ENCODE data around the gene CACFD1.

The CACFD1 gene

DNA sequence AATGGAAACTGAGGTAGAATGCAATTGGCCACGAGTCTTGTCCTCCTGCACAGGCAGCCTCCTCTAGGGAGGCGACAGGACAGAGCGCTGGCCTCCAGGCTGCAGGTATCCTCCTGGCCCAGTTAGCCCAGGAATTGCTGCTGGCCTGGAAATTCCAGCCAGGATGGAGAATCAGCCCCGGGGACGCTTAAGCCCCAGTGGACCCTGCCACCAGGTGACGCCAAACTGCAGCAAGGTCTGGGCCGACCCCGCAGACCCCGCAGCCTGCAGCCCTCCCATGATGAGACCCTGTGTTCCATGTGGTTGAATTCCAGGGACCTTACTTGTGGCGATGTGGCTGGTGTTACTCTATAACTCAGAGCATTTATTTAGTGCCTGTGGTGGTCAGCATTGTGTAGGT, 7.3 kb downstream of the CACFD1 start:
- no peak for DNase-seq

DNA sequence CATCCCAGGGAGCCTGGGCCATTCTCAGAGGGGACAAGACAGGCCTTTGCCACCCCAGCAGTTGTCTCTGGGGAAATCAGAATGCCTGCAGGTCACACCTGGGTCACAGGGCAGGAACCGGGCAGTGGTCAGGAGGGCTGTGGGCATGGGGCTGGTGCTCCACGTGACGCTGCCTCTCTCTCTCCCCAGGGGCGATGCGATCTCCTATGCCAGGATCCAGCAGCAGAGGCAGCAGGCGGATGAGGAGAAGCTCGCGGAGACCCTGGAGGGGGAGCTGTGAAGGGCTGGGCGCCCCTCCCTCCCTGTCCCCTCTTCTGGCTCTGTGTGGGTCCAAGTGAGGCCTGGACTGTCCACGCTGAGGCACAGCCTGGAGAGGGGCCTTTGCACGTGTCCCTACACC, 8.6 kb downstream of the CACFD1 start:
- no peak for DNase-seq

DNA sequence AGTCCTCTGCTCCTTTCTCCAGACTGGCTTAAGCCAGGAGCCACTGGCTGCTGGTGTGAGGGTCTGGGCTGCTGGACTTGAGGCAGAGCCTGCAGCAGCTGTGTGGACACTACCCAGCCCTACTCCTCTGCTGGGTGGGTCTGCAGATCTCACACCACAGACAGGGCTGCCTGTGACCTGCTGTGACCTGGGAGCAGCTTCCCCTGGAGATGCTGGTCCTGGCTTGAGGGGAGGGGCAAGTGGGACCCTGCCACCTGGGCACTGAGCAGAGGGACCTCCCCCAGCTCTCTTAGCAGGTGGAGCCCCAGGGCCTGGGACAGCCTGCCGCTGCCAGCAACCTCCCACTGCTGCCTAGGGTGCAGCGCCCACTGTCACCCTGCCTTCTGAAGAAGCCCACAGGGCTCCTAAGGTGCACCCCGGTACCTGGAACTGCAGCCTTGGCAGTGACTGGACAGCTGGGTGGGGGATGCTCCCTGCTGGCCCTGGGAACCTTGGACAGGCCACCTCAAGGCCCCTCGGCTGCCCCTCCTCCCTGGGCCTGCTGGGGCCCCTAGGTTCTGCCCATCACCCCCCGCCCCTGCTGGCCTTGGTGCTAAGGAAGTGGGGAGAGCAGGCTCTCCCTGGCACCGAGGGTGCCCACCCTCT, 9.1 kb downstream of the CACFD1 start:
- DNase-seq: no peak

DNA sequence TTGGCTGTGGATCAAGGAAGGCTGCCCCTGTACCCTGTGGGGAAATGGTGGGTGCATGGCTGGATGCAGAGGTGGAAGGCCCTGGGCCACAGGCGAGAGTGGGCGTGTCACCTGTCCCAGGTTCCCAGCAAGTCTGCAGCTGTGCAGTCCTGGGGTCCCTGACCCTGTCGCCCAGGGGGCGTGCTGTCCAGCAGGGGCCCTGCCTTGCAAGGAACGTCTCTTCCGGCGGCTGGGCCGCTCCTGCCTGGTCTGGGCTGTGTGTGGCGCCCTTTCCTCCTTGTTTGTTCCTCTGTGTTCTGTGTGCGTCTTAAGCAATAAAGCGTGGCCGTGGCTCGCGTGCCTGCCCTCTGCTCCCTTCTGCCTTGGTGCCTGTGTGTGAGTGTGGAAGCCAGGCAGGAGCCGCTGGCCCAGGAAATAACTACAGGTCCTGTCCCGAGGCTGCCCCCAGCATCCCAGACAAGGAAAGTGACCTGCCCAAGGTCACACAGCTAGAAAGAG, 10.7 kb downstream of the CACFD1 start:
- DNase-seq: no peak

DNA sequence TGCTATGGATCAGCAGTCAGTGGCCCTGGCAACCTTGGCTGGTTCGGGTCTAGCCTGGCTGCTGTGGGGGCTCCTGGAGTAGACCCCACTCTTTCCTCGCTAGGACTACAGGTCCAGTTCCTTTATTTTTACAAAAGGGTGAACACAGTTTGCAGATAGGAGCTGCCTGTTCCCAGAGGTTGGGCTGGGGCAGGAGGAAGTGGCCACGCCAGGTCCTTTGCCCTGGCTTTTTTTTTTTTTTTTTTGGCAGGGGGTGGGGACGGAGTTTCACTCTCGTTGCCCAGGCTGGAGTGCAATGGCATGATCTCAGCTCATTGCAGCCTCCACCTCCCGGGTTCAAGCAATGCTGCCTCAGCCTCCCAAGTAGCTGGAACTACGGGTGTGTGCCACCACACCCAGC, 11.2 kb downstream of the CACFD1 start:
- DNase-seq: no peak

DNA sequence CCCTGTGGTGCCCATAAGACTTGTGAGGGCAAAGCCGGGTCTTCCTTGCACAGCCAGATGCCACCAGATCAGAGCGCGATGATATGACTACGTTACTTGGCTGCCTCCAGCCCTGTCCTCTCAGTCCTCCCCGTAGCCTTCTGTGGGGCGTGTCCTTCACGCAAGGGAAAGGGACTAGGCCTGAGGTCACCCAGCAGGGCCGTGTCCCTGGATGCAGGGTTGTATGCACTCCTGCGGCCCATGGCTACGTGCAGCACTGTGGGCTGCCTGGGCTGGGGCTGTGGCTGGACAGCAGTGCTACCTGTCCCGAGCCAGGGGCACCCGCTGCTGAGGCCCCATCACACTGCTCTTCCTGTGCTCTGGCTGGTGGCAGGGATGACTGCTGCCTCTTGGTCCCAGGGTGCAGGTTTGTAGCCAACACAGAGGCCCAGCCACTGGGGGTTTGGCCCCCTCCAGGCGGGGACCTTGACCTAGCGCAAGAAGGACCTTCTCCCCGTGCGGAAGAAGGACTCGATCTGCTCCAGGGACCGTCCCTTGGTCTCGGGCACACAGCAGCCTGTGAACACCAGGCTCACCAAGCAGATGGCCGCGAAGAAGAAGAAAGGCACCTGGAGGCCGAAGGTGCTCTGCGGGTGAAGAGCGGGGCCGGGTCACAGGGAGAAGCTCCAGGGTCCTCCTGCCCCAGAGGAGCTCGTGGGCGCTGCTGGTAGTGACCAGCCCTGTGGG, 11.9 kb downstream of the CACFD1 start:
- DNase-seq: no peak

DNA sequence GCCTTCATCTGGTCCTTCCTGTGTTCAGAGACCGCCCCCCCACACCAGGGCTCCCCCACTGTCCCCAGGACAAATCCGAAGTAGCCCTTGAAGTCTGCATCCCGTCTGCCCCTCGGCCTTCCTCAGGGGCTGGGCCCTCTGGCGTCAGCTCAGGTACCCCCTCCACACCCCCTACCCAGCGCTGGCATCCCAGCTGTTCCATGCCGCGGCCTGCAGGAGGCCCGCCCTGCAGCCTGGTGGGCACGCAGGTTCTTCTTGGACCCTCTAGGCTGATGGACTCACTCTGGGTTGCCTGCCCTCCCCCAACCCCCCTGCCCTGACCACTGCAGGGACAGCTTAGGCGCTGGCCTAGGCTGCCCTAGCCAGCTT, 12.5 kb downstream of the CACFD1 start:
- no peak for DNase-seq

DNA sequence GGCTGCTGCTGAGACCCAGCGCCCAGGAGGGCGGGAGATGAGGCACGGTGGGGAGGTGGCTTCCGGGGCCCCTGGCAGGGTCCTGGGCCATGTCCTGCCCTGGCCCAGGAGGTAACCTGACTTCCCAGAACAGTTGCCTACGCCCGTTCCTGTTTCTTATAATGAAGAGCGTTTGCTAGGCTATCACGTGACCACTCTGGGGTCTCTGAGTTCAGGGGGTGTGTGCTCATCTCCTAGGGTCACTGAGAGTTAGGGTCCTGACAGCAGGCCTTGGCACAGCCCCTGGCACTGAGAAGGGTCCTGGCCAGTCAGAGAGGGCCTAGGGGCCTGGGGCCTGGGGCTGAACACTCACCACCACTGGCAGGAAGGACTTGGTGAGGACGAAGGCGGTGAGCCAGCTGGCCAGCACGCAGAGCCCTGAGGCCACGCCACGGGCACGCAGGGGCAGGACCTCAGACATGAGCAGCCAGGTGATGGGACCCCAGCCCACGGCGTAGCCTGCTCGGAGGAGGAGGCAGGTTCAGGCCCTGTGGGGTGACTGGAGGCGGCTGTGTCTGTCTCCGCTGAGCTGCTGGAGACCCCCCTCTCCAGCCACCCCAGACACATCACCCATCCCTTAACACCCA, 13.1 kb downstream of the CACFD1 start:
- no peak for DNase-seq

DNA sequence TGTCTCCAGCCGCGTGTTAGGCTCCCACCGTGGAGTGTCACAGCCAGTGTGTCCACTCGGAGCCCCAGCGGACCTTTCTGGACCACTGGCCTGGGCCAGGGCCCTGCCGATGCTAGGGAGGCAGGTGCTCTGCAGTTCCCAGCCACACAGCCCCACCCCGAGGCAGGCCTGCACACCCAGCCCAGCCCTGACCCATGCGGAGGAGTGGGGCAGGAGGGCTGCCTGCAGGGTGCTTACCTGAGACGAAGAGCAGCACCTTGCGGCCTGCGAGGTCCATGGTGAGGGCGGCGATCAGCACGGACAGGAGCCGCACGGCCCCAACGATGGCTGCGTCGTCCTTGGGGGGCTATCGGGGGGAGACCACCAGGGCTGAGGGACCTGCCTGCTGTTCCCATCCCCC, 14.0 kb downstream of the CACFD1 start:
- no peak for DNase-seq

DNA sequence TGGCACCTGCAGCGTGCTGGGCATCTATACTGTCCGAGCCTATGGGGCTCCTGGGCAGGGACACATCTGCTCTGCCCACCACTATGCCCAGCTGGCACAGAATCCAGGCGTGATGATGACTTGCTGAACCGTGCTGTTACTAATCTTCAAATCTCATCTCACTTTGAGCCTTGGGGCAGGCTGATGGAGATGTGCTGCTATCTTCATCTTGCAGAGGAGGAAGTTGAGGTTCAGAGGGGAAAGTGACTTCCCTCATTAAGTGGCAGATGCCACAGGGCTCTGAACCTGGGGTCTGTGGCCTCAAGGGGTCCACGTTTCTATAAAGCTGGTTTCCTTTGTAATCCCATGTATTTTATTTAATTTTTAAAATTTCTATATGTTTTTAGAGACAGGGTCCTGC, 14.4 kb downstream of the CACFD1 start:
- DNase-seq: no peak

DNA sequence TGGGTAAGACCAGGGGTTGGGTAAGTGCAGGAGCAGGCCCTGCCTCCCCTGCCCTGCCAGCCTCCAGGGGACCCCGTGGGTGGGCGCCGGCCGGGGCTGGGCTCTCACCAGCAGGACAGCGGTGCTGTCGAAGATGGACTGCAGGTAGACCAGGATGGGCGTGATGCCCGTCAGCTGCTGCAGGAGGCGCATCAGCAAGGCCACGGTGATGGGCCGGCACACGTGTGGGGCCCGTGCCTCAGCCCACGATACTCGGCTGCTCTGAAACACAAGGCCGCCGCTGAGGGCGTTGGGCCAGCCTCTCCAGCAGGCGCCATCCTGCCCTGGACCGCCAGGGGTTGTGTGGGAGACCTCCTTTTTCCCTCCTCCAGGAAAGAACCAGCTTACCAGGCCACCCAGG, 15.1 kb downstream of the CACFD1 start:
- DNase-seq: no peak

DNA sequence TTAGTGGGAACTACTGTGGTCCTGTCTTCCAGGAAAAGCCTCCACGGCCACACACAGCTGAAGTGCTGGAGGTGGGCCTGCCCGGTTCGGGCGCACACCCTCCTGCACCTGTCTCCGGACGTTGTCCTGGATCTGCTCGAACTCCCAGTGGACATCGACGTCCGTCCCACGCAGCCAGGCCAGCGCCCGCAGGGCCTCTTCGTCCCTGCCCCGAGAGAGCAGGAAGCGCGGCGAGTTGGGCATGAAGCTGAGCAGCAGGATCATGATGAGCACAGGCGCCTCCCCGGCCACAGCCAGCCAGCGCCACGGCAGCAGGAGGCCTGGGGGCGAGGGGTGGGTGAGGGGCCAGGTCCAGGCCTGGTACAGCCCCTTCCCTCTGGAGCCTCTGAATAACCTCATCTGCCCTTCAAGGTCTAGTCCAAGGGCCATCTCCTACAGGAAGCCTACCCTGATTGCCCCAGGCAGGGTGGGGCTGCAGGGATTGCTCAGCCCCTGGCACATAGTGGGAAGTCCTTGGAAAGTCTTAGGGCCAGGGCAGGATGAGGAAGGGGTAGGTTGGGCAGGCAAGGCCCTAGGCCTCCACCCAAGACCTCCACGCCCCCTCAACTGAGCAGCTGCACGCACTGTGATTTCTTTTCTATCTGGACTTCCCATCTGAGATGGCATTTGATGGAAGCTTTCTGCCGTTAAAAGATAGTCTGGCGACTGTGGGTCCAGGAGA, 15.7 kb downstream of the CACFD1 start:
- no peak for DNase-seq

DNA sequence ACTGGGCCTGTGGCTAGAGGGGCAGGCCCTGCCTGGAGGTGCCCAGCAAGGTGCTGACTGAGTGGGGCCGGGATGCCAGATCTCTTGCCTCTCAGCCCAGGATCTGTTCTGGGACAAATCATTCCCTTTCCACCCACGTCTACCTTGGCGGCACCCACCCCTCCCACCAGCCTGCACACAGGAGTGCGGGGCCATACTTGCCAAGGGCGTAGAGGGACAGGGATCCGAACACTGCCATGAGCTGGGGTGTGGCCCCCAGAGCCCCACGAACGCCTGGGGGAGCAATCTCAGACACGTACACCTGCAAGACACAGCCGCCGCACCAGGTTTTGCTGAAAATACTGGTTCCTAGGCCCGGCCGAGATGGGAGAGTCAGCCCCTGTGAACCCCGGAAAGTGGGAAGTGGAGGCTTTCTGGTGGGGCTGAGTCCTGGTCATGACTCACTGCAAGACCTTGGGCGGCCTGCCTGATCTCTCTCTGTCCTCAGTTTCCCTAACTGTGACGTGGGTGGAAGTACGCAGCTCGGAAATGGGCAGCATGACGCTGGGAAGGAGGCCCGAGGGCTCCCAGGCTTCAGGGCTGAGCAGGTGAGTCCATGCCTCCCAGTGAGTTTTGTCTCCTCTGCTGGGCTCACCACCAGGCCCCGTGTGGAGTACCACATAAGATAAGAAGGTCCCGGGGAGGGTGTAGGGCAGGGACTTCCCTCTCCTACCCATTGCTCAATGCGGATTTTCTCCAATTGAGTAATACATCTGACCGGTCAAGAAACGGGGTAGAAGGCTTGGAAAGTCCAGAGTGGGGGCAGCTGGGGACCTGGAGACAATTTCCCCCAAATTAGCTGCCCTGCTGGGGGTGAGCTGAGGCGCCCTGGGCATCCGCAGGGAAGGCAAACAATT, 16.5 kb downstream of the CACFD1 start:
- no peak for DNase-seq

DNA sequence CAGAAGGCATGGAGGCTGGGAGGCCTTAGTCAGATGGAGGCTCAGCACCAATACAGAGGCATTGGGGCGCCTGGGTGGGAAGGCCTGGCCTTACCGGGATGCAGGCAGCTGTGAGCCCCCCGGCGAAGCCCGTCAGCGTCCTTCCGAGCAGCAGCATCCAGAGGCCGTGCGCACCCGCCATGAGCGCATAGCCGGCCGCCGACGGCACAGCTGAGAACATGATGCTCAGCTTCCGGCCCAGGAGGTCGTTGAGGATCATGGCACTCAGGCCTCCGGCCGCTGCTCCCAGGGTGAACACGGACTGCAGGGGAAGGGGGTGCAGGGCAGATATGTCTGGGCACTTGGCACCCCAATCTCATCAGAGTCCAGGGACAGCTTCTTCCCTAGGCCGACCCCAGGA, 17.2 kb downstream of the CACFD1 start:
- no peak for DNase-seq

DNA sequence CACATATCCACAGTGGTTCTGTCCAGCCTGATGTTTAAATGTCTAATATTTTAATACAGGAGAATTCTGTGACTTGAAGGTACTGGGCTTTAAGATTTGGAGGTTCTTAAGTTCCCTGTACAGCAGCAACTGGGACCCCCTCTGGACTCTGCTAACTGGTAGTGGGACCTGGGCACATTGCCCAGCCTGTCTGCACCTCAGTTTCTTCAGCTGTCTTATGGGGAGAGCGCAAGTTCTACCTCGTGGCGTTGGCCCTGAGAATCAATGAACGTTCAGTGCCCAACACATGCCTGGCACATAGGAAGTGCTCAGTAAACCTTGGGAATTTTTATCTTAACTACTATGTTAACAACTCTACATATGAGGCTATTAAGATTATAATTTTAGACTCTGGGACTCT, 17.7 kb downstream of the CACFD1 start:
- no peak for DNase-seq

DNA sequence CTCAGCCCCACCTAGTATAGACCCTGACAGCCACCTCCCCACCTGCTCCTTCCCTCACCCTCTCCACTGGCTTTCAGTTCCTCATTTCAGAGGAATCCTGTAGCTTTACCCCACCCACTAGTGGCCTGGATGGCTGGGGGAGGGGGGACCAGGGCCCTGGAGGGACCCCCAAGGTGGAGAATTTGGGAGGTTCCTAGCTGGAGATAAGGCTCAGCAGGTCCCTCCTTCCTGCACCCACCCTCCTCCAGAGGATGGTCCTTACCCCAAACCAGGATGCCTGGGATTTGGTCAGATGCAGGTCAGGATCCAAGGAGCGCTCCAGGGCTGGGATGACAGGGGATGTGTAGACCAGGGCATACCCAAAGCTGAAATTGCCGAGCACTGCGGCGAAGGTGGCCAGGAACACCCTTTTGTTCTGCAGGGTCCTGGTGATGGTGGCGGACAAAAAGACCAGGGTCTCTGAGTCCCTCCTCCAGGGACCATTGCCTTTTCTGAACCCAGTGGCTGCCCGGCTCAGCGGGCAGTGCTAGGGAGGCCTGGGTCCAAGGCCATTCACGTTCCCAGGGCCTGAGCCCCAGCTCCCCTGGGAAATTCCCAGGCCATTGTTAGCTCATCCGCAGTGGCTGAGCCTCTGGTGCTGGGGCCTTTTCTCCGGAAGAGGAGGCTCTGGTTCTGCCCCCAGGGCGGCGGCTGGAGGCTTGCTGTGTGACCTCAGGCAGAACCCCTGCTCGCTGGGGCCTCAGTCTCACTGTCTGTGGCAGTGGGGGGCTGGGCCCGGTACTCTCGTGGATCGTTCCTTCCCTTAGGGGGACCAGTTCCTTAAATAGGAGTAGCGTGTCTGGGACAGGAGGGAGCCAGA, 18.4 kb downstream of the CACFD1 start:
- DNase-seq: no peak

DNA sequence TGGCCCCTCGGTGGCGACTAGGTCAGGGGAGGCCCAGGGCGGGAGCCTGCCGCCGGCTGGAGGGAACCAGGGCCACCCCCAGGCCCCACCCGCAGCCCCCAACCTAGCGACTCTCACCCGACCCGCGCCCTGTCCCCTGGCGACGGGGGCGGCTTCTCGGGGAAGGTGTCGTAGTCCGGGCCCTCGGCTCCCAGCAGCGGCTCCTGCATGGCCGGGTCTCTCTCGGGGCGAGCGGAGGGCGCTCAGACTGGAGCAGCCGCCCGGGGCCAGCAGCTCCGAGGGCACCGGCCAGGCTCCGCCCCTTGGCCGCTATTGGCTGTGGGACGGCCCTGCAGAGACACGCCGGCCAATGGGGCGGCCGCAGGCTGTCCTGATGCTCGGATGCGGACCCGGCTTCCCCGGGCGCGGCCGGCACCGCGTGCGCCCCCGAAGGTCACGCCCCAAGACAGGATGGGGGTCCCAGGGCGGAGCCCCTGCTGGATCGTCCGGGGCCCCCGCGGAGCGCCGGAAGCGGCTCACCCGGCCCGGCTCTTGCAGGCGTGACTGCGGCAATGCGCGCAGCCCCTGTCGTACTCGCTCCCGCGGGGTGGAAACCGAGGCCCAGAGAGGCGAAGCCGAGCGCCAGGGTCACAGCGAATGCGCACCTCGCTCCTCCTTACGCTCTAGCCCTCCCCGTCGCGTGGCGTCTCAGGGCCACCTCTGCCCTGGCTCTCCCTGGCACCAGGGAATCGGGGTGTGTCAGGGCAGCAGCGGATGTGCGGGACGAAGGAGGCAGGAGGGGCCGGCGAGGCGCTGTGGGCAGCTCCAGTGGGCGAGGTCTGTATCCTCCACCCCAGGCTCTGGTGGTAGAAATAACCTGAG, 19.3 kb downstream of the CACFD1 start, which contains the start of gene SLC2A6:
Gene SLC2A6 (minus strand): TSS at position 249 of the 861 bp plus-strand sequence. CDS start 40 bp downstream, at position 209.
- peak; percentile 64 for DNase-seq

DNA sequence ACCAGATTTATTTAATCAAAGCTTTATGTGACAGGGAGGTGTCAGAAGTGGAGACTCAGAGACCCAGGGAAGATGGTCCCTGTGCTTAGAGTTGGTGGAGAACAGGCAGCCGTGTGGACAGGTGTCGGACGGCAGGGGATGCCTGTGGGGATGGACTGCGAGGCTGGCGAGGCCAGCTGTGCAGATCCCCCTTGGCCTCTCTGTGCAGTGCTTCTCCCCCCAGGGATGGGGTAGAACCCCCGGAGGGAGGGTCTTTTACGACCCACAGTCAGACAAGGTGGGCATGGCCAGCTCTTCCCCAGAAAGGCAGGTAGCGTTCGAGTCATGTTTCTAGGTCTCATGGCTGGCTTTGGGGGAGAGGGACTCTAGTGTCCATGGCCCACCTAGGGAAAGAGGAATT, 23.8 kb downstream of the CACFD1 start:
- DNase-seq: no peak

DNA sequence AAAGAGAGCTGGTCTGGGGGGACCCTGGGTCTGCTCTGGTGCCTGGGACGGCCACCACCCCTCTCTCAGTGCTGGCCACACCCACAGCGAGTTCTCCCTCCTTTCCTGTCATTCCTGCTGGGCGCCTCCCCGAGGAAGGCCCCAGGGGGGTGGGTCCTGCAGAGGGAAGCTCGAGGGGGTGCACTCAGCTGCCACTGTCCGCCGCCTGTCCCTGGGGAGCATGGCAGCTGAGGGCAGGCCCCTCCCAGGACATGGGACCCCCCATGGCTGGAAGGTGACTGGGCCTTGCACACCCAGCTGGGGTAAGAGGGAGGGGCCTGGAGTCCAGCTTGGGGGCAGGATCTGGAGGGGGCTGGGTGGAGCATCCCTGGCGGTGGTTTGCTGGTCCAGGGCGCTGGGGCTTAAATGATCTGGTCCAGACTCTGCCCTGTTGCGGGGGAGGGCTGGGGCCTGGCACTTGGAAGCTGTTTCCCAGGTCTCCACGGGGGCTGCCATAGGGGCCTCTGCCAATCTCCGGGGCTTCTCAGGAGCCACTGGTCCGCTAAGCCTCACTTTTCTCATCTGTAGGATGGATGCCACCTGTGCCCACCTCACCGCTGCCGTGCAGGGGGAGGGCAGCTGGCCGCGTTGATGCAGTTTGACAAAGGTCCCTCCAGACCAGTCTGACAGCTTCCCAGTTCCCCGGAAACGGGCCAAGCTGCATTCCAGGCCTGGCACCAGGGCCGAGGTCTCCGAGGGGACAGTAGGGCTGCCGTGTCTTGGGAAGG, 25.1 kb downstream of the CACFD1 start:
- DNase-seq: no peak

Data from NK-92 treated with Interleukin-12 subunit alpha and Interleukin-12 subunit beta, amount 100 ng/mL, for 24 hours (cell line).